ENCODE measurements around the gene TOP3B. TPM values are rescaled to one million over a fixed set of nuclear protein-coding genes. Genes with fewer than 3 reads are reported as not detected.
"Not testable (repeated sequence)": the region's sequence is repeated elsewhere in the genome, so short reads cannot be mapped to it uniquely, and the experiment has no call there.

TOP3B gene
- polyA plus RNA-seq, 1 donor from 2014 or later, result 33.7 TPM

DNA sequence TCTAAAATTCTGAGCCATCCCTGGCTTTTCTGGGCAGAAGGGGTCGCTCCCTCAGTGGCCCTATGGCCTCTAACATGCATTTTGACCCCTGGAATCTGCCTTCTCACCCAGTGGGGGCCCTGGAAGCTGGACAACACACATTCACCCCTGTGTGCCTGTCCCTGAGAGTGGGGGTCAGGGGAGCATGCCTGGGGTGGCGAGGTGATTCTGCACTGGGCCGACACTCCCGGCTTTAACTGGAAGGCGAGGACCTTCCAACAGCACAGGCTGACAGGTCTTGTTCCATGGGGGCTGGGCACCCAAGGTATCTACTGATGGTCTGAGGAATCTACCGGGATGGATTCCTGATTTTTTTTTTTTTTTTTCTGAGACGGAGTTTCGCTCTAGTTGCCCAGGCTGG lies 40.7 kb downstream of the TOP3B start:
- Histone ChIP-seq H4K20me1 (ENCODE audit: insufficient read depth) (no peaks in the 10 kb centered on the region), H3K36me3 (ENCODE audit: insufficient read depth, low read length) (no peaks in the 10 kb centered on the region), H3K27me3 (ENCODE audit: insufficient read depth, low read depth, low read length) (no peaks in the 10 kb centered on the region), H3K9me2 (ENCODE audit: insufficient read depth, low read length) (no peaks in the 10 kb centered on the region), H3F3A (ENCODE audit: insufficient read depth, low read length, poor library complexity, severe bottlenecking) (no peaks in the 10 kb centered on the region), H3K4me3 (ENCODE audit: low read length) (no peak overlapping the region), H3K9ac (ENCODE audit: low read length) (no peak overlapping the region), H2AFZ (ENCODE audit: low read depth, low read length) (no peak overlapping the region), H3K9me3 (ENCODE audit: low read length) (no peaks in the 10 kb centered on the region), H3K27ac (ENCODE audit: low read length) (no peak overlapping the region), H3K4me2 (ENCODE audit: low read length) (no peak overlapping the region), H3K79me2 (replicated peaks; ENCODE audit: insufficient read depth, low read length) (no peaks in the 10 kb centered on the region)
- TF ChIP-seq POLR2AphosphoS5 (IDR thresholded peaks at IDR 0.05) (no peak), TAF1 (IDR thresholded peaks at IDR 0.05; ENCODE audit: low read depth) (no peak), EP300 (conservative IDR thresholded peaks at IDR 0.05; ENCODE audit: poor library complexity, severe bottlenecking) (no peak), EZH2 (IDR thresholded peaks at IDR 0.05; ENCODE audit: borderline replicate concordance, insufficient read depth, low read length, poor library complexity, severe bottlenecking) (no peak), SMC3 (conservative IDR thresholded peaks at IDR 0.05; ENCODE audit: poor library complexity) (no peak), MXI1 (conservative IDR thresholded peaks at IDR 0.05; ENCODE audit: poor library complexity, severe bottlenecking) (no peak), RAD21 (conservative IDR thresholded peaks at IDR 0.05) (no peak)
- TF ChIP-seq, protein P1, sequence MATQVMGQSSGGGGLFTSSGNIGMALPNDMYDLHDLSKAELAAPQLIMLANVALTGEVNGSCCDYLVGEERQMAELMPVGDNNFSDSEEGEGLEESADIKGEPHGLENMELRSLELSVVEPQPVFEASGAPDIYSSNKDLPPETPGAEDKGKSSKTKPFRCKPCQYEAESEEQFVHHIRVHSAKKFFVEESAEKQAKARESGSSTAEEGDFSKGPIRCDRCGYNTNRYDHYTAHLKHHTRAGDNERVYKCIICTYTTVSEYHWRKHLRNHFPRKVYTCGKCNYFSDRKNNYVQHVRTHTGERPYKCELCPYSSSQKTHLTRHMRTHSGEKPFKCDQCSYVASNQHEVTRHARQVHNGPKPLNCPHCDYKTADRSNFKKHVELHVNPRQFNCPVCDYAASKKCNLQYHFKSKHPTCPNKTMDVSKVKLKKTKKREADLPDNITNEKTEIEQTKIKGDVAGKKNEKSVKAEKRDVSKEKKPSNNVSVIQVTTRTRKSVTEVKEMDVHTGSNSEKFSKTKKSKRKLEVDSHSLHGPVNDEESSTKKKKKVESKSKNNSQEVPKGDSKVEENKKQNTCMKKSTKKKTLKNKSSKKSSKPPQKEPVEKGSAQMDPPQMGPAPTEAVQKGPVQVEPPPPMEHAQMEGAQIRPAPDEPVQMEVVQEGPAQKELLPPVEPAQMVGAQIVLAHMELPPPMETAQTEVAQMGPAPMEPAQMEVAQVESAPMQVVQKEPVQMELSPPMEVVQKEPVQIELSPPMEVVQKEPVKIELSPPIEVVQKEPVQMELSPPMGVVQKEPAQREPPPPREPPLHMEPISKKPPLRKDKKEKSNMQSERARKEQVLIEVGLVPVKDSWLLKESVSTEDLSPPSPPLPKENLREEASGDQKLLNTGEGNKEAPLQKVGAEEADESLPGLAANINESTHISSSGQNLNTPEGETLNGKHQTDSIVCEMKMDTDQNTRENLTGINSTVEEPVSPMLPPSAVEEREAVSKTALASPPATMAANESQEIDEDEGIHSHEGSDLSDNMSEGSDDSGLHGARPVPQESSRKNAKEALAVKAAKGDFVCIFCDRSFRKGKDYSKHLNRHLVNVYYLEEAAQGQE (IDR thresholded peaks at IDR 0.05; ENCODE audit: borderline replicate concordance), result no peak
- TF ChIP-seq, protein P2, sequence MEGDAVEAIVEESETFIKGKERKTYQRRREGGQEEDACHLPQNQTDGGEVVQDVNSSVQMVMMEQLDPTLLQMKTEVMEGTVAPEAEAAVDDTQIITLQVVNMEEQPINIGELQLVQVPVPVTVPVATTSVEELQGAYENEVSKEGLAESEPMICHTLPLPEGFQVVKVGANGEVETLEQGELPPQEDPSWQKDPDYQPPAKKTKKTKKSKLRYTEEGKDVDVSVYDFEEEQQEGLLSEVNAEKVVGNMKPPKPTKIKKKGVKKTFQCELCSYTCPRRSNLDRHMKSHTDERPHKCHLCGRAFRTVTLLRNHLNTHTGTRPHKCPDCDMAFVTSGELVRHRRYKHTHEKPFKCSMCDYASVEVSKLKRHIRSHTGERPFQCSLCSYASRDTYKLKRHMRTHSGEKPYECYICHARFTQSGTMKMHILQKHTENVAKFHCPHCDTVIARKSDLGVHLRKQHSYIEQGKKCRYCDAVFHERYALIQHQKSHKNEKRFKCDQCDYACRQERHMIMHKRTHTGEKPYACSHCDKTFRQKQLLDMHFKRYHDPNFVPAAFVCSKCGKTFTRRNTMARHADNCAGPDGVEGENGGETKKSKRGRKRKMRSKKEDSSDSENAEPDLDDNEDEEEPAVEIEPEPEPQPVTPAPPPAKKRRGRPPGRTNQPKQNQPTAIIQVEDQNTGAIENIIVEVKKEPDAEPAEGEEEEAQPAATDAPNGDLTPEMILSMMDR (IDR thresholded peaks at IDR 0.05; ENCODE audit: poor library complexity, severe bottlenecking), result no peak

DNA sequence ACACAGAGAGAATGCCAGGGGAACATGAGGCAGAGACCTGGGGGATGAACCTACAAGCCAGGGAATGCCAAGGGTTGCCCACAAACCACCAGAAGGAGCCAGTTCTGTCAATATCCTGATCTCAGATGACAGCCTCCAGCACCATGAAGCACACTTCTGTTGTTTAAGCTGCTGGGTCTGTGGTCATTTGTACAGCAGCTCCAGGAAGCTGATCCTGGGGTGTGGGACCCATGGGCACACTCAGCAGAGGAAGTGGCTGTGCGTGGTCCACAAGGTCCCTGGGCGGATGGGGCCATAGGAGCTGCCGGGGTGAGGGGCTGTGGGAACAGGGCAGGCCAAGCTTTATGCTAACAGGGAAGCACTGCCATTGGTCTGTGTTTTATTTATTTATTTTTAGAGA lies 42.1 kb downstream of the TOP3B start:
- Histone ChIP-seq H3K9me2 (ENCODE audit: insufficient read depth, low read length) (no peaks in the 10 kb centered on the region), H3K4me2 (ENCODE audit: low read length) (no peak overlapping the region), H3K4me3 (ENCODE audit: low read length) (no peak overlapping the region), H3K79me2 (replicated peaks; ENCODE audit: insufficient read depth, low read length) (no peaks in the 10 kb centered on the region), H3K36me3 (ENCODE audit: insufficient read depth, low read length) (no peaks in the 10 kb centered on the region), H3K9me3 (ENCODE audit: low read length) (no peaks in the 10 kb centered on the region), H2AFZ (ENCODE audit: low read depth, low read length) (no peak overlapping the region), H3K9ac (ENCODE audit: low read length) (no peak overlapping the region), H3F3A (ENCODE audit: insufficient read depth, low read length, poor library complexity, severe bottlenecking) (no peaks in the 10 kb centered on the region), H4K20me1 (ENCODE audit: insufficient read depth) (no peaks in the 10 kb centered on the region), H3K27ac (ENCODE audit: low read length) (no peak overlapping the region), H3K27me3 (ENCODE audit: insufficient read depth, low read depth, low read length) (no peaks in the 10 kb centered on the region)
- TF ChIP-seq TAF1 (IDR thresholded peaks at IDR 0.05; ENCODE audit: low read depth) (no peak), EP300 (conservative IDR thresholded peaks at IDR 0.05; ENCODE audit: poor library complexity, severe bottlenecking) (no peak), POLR2AphosphoS5 (IDR thresholded peaks at IDR 0.05) (no peak), RAD21 (conservative IDR thresholded peaks at IDR 0.05) (no peak), MXI1 (conservative IDR thresholded peaks at IDR 0.05; ENCODE audit: poor library complexity, severe bottlenecking) (no peak), SMC3 (conservative IDR thresholded peaks at IDR 0.05; ENCODE audit: poor library complexity) (no peak), EZH2 (IDR thresholded peaks at IDR 0.05; ENCODE audit: borderline replicate concordance, insufficient read depth, low read length, poor library complexity, severe bottlenecking) (no peak)
- TF ChIP-seq, protein P2 (IDR thresholded peaks at IDR 0.05; ENCODE audit: poor library complexity, severe bottlenecking), result no peak
- TF ChIP-seq, protein P1 (IDR thresholded peaks at IDR 0.05; ENCODE audit: borderline replicate concordance), result no peak

DNA sequence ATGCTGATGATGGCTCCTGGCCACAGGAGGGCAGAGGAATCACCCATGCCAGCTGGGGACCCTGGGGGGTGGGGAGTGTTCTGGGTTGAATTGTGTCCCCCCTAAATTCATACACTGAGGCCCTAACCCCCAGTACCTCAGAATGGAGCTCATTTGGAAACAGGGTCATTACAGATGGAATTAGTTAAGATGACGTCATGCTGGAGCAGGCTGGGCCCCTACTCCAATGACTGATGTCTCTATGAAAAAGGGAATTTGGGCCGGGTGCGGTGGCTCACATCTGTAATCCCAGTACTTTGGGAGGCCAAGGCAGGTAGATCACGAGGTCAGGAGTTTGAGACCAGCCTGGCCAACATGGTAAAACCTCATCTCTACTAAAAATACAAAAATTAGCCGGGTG lies 42.7 kb downstream of the TOP3B start:
- H3K36me3 ChIP-seq (ENCODE audit: insufficient read depth, low read length); H3K27ac ChIP-seq (ENCODE audit: low read length): not testable (repeated sequence)

More for the DNA sequence above, 42.7 kb downstream of the TOP3B start:
- not testable (repeated sequence) for H2AFZ ChIP-seq (ENCODE audit: low read depth, low read length); H3K79me2 ChIP-seq (replicated peaks; ENCODE audit: insufficient read depth, low read length); H3K27me3 ChIP-seq (ENCODE audit: insufficient read depth, low read depth, low read length); H3K4me3 ChIP-seq (ENCODE audit: low read length); H3K9me3 ChIP-seq (ENCODE audit: low read length); H3K4me2 ChIP-seq (ENCODE audit: low read length); H3K9me2 ChIP-seq (ENCODE audit: insufficient read depth, low read length); H4K20me1 ChIP-seq (ENCODE audit: insufficient read depth); H3K9ac ChIP-seq (ENCODE audit: low read length); H3F3A ChIP-seq (ENCODE audit: insufficient read depth, low read length, poor library complexity, severe bottlenecking)

Measured in neural cell (in vitro differentiated cells).